Left lobe of liver (tissue), 2 donors: Measurements from ENCODE around the gene MEAF6. TPM values are rescaled to one million over a fixed set of nuclear protein-coding genes. Genes with fewer than 3 reads are reported as not detected.

ENCODE experiments used
- ATAC-seq: fragments of 200-7000 bp; cut with Tn5 transposase; one replicate; pipeline ENCODE4 v1.9.1; 2020; ENCODE audit warnings: mild to moderate bottlenecking, moderate library complexity
- DNase-seq: peaks from one replicate; pipeline ENCODE4 v3.0.0-alpha.2; 2020; ENCODE audit warnings: low spot score
- total RNA-seq: library from RNA; stranded (reverse); gene quantifications from one replicate; pipeline ENCODE4 v1.2.1, GENCODE V29; 2021
- donor health status: DM: no; HTN: no; CAD: no; lungs with moderate emphysema.
- donor health status: DM: no; HTN: yes; CAD: no.

Gene MEAF6
- total RNA-seq, 1 donor from 2014 or later, result 16.0 TPM

GRCh38 chr1:37446874-37447273 is 67.7 kb downstream of the MEAF6 start:
- ATAC-seq, result no peak
- DNase-seq, result no peak

GRCh38 chr1:37442644-37443043 is 71.9 kb downstream of the MEAF6 start:
- no peak for DNase-seq

More at GRCh38 chr1:37442644-37443043, 71.9 kb downstream of the MEAF6 start:
- ATAC-seq, result no peak

Other genes starting within 250 kb of the MEAF6 start
- gene ZC3H12A, start 40.2 kb downstream of the MEAF6 start, total RNA-seq, result 3.0 TPM
- 6.9 TPM for gene SNIP1, start 39.5 kb upstream of the MEAF6 start, total RNA-seq
- gene DNALI1, start 42.2 kb upstream of the MEAF6 start, total RNA-seq, result 6.8 TPM
- 11.5 TPM for gene GNL2, start 81.2 kb upstream of the MEAF6 start, total RNA-seq
- not detected for gene RSPO1, start 120.1 kb upstream of the MEAF6 start, total RNA-seq
- gene CDCA8, start 177.8 kb upstream of the MEAF6 start, total RNA-seq, result 0.55 TPM